ENCODE measurements around the gene NRARP. TPM values are rescaled to one million over a fixed set of nuclear protein-coding genes. Genes with fewer than 3 reads are reported as not detected.

NRARP gene
- total RNA-seq, 2 donors from 2014 or later, result 5.6 to 9.0 TPM

DNA sequence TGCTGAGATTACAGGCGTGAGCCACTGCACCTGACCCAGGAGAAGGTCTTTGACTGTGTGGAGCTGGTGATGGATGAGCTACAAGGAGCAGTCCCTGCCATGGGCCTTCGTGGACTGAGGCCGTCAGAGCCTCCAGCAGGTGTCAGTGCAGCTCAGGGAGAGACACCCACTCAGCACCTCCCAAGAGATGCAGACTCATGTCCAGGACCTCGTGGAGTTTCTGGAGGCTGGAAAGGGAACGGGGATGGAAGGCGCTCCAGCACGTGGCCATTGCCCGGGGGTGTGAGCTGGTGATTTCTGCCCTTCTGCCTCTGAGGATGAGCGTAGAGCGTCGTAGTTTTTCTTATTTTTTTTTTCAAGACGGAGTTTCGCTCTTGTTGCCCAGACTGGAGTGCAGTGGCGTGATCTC is 15.1 kb downstream of the NRARP start:
- intact Hi-C loops (cut with DNase I), result no loop called here
- no peak for DNase-seq (ENCODE audit: low spot score)

DNA sequence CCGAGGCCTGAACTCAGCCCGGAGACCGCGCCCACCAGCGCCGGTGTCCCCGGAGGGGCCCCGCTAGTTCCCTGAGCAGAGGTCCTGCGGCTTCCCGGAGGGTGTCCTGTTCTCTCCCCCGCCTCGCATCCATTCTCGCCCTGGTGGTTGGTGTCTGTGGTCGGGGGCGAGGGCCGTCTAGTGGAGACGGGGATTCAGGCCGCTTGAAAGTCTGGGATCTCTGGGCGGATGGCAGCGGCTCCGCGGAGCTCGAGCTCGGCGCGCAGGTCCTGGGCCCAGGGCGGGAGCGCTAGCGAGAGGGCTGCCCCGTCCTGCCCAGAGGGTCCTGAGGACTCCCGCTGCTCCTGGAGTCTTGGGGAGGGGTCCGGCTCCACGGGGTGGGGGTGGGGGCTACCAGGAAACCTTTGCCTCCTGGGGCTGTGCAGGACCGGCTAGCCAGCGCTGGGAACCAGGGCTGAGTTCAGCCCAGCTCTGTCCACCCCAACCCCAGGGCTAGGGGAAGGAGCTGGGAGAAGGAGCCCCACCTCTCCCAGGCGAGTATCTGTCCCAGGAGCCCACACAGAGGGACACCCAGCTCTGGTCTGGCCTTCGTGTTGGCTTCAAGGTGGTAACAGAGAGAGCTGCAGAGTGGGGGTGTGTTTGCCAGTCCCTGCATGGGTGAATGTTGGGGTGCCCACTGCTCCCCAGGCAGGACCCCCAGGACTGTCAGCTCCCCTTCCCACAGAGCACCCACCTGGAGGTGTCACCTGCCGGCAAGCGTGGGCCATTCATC is 20.5 kb downstream of the NRARP start:
- intact Hi-C loops (cut with DNase I), result no loop called here
- no peak for DNase-seq (ENCODE audit: low spot score)

DNA sequence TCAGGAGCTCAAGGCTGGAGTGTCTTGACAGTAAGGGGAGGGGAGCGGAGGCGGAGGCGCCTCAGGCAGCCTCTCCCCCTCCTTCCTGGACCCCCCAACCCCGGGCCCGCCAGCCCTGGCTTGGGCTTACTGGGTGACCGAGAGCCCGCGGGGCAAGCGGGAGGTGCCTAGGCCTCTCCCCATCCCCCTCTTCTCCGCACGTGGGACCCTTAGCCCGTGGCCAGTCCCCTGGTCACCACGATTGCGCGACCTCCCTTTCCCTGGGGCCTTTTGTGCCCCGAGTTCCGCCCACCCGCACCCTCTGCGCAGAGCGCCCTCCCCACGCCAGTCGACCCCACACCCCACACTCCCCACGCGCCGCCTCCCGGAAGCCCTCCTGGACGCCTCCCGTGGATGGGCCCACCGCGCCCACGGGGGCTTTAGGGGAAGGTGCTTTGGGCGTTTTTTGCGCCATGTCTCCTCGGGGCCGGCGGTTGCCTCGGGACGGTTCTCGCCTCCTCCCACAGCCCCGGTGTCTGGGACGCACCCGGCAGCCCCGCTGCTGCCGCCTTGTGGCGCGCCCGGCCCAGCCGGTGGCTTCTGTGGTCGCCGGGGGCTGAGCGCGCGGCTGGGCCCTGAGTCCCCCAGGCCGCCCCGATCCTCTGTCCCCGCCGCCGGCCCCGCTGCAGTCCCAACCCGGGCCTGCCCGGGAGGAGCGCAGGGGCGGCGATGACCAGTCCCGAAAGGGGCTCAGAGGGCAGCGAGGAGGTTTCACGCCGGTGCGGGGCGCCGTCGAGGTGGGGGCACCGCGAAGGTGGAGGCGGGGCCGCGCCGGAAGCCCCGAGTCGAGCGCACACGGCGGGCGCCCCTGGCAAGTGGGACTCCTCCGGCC is 21.4 kb downstream of the NRARP start:
- intact Hi-C loops (cut with DNase I), result no loop called here
- no peak for DNase-seq (ENCODE audit: low spot score)

DNA sequence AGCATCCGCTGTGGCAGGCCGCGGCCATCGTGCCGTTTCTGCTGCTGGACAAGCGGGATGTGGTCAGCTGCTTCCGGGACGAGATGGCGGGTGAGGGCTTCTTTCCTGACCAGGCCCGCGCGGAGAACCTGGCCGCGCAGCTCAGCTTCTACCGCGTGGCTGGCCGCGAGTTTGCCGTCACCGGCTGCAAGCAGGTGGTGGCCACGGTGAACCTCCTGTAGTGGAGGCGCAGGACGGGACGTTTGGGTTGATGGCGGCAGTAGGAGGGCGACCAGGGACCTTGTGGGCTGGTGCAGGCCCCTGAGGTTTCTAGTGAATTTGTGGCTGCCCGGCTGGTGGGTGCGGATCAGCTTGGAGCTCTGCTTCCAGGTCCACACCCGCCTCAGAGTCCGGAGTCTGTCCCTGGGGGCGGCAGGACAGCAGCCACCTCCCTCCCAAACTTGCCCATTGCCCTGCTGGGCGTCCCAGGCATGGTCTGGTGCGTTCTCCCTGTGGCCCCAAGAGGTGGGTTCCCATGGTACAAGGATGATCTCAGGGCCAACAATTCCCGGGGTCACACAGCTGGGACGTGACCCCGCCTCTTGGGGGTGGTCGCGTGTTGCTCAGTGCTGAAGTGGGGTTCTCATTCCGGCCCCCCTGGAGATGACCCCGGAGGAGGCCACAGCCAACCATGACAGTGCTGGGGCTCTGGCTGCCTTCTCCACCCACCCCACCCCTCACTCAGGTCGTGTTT is 22.2 kb downstream of the NRARP start:
- no peak for DNase-seq (ENCODE audit: low spot score)
- intact Hi-C loops (cut with DNase I), result no loop called here

DNA sequence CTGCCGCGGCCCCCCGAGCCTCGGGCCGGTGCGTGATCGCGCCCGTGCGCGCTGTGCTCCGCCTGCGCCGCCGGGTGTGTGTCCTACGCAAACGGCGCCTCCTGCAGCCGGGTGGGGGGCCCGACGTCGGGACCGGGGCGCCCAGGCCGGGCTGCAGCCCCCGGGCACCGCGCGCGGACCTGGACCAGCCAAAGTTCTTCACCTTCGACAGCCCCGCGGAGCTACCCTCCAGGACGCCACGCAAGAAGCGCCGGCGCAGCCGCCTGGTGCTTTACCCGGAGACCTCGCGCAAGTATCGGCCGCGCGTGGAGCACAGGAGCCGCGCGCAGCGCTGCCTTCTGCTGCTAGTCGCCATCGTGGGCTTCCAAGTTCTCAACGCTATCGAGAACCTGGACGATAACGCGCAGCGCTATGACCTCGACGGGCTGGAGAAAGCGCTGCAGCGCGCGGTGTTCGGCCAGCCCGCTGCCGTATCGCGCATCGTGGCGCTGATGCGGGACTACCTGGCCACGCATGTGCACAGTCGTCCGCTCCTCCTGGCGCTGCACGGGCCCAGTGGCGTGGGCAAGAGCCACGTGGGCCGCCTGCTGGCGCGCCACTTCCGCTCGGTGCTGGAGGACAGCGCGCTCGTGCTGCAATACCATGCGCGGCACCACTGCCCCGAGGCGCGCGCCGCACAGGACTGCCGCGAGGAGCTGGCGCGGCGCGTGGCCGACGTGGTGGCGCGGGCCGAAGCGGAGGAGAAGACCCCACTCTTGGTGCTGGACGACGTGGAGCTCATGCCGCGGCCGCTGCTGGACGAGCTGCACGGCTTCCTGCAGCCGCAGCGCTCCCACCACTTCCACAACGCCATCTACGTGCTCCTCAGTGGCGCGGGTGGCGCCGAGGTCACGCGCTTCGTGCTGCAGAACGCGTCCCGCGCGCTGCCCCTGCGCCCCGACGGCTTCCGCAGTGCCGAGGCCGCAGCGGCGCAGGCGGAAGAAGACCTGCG is 23.1 kb downstream of the NRARP start:
- no peak for DNase-seq (ENCODE audit: low spot score)

DNA sequence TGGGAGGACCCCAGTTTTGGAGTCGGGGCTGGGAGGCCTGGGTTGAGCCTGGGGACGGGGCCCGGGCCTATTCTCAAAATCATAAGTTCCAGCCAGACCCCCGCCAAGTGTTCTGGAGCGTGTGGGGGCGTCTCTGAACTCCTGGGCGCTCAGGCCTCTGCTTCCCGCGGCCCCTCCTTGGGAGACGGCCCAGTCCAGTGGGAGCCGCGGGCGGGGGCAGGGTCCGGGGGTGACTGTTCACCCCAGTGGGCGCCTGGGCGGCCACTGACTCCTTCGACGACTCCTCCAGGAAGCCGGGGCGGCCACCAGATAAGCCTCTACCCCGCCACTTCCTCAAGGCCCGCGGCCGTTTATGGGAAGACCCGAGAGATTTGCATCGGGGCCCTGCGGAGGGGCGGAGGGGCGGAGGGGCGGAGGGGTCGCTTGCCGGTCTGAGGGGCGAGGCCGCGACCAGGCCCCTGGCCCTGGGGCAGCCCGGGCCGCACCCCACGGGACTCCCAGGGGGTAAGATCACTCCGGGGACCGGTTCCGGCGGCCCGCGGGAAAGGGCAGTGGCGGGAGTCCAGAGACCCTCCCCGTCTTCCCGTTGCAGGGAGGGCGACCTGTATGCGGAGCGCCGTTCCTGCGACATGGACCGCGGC is 23.9 kb downstream of the NRARP start:
- no peak for DNase-seq (ENCODE audit: low spot score)
- intact Hi-C loops (cut with DNase I), result no loop called here

More for the DNA sequence above, 23.1 kb downstream of the NRARP start:
- intact Hi-C loops (cut with DNase I), result no loop called here

DNA sequence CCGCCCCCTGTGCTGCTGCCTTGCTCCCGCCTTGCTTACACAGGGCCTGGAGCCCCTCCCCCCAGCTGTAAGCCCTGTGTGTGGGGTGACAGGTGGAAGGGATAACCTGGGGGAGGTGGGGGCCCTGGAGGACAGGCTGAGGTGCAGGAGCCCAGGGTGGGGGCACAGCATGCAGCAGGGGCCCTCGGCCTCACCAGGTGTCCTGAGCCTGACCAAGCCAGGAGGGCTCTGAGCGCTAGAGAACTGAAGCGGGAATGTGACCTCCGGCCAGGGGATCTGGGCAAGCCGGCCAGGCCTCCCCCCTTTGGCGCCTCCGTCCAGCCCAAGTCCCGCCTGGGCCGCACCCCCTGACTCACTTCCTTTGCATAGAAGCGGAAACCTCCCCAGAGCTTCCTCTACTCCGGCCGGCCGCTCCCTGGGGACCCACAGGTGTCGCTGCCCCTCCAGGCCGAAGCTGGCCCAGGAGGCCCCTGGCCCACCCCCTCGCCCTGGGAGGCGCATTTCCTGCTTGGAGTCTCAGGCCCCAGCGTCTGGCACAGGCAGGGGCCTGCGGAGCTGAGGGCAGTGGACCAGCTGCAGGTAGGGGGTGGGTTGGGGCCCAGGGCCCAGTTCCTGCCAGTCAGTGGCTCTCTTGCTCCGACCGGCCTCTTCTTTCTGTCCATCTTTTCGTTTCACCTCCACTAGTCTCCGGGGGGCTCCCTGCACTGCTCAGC is 24.6 kb downstream of the NRARP start, which contains the start of gene TOR4A:
TOR4A (plus strand) TSS at position 398 of the 713 bp plus-strand sequence. CDS start 964 bp downstream, outside the sequence.
- intact Hi-C loops (cut with DNase I), result no loop called here

DNA sequence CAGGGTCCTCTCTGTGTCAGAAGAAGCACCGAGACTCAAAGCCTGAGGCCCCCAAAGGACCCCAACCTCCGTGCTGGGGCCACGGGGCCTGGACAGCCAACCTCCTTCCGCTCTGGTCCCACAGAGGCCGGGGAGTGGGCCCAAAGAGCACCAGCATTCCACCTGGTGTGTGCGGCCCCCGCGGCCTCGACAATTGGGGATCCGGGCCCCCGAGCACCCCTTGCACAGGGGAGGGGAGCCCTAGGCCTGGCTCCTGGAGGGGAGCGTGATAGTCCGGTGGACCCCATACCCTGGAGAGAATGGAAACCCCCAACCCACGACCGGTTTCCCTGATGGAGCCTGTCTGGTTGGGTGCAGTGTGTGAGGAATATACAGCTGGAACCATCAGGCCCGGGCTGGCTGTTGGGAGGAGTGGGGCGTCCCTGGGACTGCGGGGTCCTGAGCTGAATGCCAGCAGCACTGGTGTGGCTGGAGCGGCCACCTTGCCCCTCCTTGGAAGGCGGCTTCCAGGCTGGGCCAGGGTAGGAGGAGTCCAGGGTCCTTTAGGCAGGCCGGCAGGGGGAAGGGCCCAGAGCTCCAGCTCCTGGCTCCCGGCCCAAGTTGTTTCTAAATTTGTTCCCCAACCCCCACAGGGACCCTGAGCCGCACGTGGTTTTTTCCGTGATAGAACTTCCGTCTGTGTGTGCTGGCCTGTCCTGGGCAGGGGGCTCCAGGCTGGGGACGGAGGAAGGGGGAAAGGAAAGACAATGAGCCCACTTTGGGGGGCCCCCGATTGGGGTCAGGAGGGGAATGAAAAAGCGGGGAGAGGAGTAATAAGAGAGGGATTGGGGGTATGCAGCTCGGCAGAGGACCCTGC is 25.4 kb downstream of the NRARP start:
- intact Hi-C loops (cut with DNase I), result no loop called here
- no peak for DNase-seq (ENCODE audit: low spot score)

More for the DNA sequence above, 24.6 kb downstream of the NRARP start, which contains the start of gene TOR4A:
- DNase-seq (ENCODE audit: low spot score), result peak; percentile 95

DNA sequence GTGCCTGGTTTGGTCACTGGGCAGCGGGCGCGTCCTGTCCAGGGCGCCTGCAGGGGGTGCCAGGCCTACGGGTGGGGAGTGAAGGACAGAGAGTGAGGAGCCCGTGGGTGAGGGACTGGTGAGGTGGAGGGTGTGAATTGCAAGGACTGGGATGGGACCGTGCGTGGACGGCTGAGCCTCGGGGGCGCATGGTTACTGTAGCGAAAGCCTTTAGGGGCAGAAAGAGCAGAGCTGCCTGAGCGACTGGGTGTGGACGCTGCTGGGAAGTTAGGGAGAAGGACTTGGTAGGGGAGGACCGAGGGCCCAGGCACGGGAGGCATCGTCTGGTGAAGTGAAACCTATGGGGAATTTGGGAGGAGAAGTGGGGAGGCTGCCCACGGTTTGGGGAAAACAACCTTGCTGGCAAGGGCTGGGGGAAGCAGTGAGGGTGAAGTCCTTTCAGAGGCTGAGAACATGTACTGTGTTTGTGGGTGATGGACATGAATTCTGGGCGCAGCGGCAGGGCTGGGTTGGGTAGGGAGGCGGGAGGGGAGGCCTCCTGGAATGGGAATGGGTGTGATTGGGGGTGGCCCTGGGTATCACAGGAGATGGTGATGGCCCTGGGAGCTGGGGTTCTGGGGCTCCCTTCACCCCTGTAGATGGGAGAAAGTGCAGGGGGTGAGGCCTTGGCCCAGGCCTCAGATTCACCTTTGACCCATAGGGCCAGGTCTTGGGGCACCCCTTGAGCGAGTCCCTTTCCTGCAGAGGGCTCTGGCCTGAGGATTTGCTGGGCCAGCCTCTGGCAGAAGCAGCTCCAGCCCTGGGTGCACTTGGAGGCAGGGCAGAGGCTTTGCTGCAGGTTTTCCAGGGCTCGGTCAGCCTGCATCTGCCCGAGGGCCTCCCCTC is 26.2 kb downstream of the NRARP start:
- no peak for DNase-seq (ENCODE audit: low spot score)
- intact Hi-C loops (cut with DNase I), result no loop called here

DNA sequence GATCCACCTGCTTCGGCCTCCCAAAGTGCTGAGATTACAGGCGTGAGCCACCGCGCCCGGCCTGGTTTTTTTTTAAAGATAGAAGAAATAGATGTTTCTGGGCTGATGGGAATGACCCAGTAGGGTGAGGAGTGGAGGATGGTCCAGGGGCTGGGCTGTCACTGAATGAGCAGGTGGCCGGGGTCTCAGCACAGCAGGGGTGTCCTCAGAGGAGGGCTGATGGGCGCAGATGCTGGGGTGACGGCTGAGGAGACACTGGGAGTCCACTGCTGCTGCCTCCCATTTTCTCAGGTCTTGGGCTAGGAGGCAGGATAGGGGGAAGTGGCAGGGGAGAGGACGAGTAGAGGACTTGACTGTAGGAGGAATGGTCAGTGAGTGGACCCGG is 26.9 kb downstream of the NRARP start:
- intact Hi-C loops (cut with DNase I), result no loop called here

DNA sequence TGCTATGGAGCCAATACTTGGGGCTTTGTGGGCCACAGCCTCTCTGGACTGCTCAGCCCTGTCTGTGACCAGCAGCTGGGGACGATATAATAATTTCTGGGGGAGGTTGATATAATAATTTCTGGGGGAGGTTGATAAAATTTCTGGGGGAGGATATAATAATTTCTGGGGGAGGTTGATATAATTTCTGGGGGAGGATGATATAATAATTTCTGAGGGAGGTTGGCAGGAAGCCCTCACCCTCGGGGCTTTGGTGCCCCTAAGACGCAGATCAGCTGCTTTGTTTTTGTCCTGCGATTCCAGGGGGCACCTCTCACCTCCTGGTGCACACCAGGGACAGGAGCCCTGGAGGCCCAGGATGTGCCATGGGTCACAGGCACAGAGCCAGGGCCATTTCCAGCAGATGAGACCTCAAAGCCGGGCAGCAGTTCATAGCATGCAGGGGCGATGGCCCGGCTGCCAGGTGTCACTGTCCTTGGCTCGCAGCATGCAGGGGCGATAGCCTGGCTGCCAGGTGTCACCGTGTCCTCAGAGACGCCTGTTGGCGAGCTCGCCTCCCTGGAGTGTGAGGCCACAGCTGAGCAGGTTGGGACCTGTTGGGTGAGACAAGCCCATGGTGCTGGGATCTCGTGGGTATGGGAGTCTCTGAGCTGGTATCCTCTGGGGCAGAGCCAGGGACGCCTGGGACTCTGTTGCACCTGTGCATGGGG is 28.3 kb downstream of the NRARP start:
- no peak for DNase-seq (ENCODE audit: low spot score)
- intact Hi-C loops (cut with DNase I), result no loop called here

More for the DNA sequence above, 26.9 kb downstream of the NRARP start:
- no peak for DNase-seq (ENCODE audit: low spot score)

DNA sequence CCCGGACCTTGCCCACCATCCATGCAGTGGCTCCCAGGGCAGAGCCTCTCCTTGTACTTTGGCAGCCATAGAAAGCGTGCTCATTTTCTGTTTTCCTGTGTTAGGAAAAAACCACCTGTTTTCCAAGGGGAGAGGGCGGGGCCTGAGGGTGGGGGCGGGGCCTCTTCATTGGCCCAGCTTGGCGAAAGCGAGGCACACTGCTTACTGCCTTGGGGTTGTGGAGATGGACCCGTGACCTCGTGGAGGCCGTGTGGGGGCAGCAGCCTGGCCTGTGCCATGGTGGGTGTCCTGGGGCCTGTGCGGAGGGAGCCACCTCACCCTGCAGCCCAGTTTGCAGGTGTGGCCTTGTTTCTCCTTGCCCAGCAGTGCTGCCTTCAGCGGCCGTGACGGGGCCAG is 29.0 kb downstream of the NRARP start:
- intact Hi-C loops (cut with DNase I), result no loop called here

DNA sequence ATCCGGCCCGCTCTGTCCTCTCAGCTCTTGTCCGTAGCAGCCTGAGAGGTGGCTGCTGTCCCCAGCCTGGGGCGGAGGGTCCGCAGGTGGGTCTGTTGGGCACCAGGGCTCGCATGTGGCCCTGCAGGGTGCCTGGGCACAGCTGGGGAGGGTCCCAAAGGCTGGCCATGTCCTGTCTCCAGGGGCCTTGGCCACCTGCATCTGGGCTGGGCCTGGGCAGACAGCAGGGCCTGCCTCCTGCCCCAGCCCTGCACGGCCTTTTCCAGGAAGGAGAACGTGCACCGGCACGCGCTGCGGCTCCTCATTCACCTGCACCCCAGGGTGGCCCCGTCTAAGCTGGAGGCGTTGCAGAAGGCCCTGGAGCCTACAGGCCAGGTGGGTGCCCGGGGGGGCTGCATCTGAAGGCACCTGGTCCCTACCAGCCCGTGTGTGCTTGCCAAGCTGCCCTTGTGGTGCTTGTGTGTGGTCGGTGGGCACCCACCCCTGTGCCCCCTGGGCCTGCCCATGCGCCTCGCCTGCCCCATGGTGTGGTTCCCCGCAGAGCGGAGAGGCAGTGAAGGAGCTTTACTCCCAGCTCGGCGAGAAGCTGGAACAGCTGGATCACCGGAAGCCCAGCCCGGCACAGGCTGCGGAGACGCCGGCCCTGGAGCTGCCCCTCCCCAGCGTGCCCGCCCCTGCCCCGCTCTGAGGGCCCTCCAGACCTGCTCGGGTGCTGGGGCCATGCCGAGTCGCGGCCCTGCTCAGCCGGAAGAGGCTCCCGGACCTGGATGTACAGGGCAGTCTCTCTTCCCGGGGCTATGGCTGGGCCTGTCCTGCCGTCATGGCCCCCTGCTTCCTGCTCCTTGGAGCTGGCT is 29.6 kb downstream of the NRARP start:
- DNase-seq (ENCODE audit: low spot score), result no peak
- intact Hi-C loops (cut with DNase I), result no loop called here

More for the DNA sequence above, 29.0 kb downstream of the NRARP start:
- DNase-seq (ENCODE audit: low spot score), result no peak

DNA sequence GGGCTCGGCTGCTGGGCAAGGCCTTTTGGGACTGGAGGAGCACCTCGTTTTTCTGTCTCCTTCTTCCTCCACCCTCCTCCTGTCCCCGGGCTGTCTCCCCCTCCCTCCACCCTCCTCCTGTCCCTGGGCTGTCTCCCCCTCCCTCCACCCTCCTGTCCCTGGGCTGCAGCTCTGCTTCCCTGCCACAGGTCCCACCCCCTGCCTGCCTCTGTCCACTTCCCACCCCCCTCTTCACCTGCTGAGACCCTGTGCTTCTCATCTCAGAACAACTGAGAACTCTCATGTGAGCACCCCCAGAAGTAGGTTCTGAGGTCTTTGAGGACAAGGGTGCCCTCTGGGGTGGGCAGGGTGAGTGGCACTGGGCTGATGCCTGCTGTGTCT is 30.4 kb downstream of the NRARP start:
- intact Hi-C loops (cut with DNase I), result no loop called here
- no peak for DNase-seq (ENCODE audit: low spot score)

All from posterior vena cava (tissue), 2 donors.